Glutamatergic neuron (in vitro differentiated cells): ENCODE results near the gene PPP2R5C. TPM values are rescaled to one million over a fixed set of nuclear protein-coding genes. Genes with fewer than 3 reads are reported as not detected.

Source experiments
- DNase-seq: peaks from one replicate; pipeline ENCODE4 v3.0.0; 2022
- H3K27ac Mint-ChIP-seq: one replicate; pipeline ENCODE4 v1.8.0; 2020; ENCODE audit warnings: mild to moderate bottlenecking, mixed read lengths, inconsistent platforms; ENCODE audit not compliant: unreplicated experiment
- H3K27me3 Mint-ChIP-seq: one replicate; pipeline ENCODE4 v1.8.0; 2020; ENCODE audit warnings: mild to moderate bottlenecking, moderate library complexity, mixed read lengths, inconsistent platforms; ENCODE audit not compliant: unreplicated experiment
- H3K36me3 Mint-ChIP-seq: one replicate; pipeline ENCODE4 v1.8.0; 2020; ENCODE audit warnings: mild to moderate bottlenecking, mixed read lengths, inconsistent platforms; ENCODE audit not compliant: unreplicated experiment
- H3K4me1 Mint-ChIP-seq: one replicate; pipeline ENCODE4 v1.8.0; 2020; ENCODE audit warnings: mild to moderate bottlenecking, low read depth, mixed read lengths, inconsistent platforms; ENCODE audit not compliant: unreplicated experiment
- H3K4me3 Mint-ChIP-seq: one replicate; pipeline ENCODE4 v1.8.0; 2020; ENCODE audit warnings: mild to moderate bottlenecking, mixed read lengths, inconsistent platforms; ENCODE audit not compliant: unreplicated experiment
- H3K9me3 Mint-ChIP-seq: one replicate; pipeline ENCODE4 v1.8.0; 2020; ENCODE audit warnings: mild to moderate bottlenecking, moderate library complexity, mixed read lengths, inconsistent platforms; ENCODE audit not compliant: unreplicated experiment
- total RNA-seq: library from RNA; stranded (reverse); fragmentation: NEBNext Ultra II Directional; extraction: Animal tissue kit (Norgen Biotek cat#: 25700); gene quantifications from one replicate; pipeline ENCODE4 v1.2.1, GENCODE V29; 2021; ENCODE audit not compliant: unreplicated experiment
- TF ChIP-seq, protein P1 (sequence below): fragments of 200-600 bp; sonication (generic); IDR thresholded peaks from one replicate; pipeline ENCODE4 v1.5.0; 2021; ENCODE audit not compliant: partially characterized antibody, unreplicated experiment

PPP2R5C gene
- total RNA-seq, 1 donor from 2014 or later = 116 TPM

DNA sequence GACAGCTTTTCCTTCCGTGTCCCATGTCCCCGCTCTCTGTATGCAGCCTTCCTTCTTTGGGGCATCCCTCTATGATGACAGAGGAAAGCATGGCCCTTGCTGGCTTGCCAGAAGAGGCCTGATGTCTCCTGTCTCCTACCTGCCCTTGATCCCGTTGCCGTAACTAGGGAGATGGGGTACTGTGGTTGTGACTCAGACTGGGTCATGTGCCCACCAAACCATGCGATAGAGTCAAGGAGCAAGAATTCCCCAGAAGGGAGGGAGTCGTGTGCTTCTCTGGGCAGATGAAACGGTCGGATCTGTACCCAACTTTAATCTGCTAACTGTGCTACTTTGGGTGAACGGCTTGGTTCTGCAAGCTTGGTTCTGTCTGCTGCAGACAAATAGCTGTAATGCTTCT, 103.8 kb downstream of the PPP2R5C start:
- Mint-ChIP-seq H3K9me3 (peaks cover 3% of the 10 kb centered on the region), H3K4me3 (no peak overlapping the region)
- TF ChIP-seq, protein P1, sequence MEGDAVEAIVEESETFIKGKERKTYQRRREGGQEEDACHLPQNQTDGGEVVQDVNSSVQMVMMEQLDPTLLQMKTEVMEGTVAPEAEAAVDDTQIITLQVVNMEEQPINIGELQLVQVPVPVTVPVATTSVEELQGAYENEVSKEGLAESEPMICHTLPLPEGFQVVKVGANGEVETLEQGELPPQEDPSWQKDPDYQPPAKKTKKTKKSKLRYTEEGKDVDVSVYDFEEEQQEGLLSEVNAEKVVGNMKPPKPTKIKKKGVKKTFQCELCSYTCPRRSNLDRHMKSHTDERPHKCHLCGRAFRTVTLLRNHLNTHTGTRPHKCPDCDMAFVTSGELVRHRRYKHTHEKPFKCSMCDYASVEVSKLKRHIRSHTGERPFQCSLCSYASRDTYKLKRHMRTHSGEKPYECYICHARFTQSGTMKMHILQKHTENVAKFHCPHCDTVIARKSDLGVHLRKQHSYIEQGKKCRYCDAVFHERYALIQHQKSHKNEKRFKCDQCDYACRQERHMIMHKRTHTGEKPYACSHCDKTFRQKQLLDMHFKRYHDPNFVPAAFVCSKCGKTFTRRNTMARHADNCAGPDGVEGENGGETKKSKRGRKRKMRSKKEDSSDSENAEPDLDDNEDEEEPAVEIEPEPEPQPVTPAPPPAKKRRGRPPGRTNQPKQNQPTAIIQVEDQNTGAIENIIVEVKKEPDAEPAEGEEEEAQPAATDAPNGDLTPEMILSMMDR = no peak

DNA sequence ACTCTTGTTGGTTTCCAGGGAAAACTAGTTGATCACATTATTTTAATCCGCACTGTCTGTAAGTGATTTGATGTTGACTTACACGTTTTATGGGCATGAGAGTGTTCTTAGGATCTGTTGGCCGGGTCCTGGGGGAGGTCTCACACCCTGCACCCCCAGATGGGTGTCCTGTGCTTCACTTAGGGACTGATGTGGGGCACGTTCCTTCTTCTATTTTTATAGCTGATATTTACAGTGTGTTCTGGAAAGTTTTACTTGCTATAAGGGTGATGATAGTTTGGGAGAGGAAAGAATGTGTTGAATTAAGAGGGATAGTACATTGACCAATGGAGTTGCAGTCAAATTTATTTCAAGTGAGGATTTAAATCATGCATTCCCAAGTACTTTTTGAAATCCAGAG, 106.3 kb downstream of the PPP2R5C start:
- H3K27ac Mint-ChIP-seq = no peak overlapping the region

More for the DNA sequence above, 103.8 kb downstream of the PPP2R5C start:
- Mint-ChIP-seq H3K36me3 (peaks cover 8% of the 10 kb centered on the region), H3K27me3 (peaks cover 4% of the 10 kb centered on the region), H3K4me1 (peaks cover 2% of the 10 kb centered on the region), H3K27ac (no peak overlapping the region)
- DNase-seq = no peak

DNA sequence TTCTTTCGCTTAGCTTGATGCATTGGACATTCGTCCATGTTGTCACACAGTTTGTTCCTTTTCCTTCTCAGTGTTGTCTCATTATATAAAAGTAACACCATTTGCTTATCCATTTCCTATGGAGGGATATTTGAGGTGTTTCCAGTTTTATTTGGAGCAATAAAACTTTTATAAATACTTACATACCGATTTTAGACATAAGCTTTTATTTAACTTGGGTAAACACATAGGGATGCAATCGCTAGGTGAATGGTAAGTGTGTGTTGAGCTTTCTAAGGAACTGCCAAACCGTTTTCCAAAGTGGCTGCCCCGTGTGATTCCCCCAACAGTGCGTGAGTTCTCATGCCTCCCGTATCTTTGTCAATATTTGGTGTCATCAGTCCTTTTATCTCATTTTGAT, 107.7 kb downstream of the PPP2R5C start:
- TF ChIP-seq, protein P1 = no peak
- Mint-ChIP-seq H3K27me3 (peaks cover 4% of the 10 kb centered on the region), H3K27ac (no peak overlapping the region), H3K4me3 (no peak overlapping the region), H3K36me3 (peaks cover 7% of the 10 kb centered on the region), H3K4me1 (peaks cover 13% of the 10 kb centered on the region), H3K9me3 (peaks cover 3% of the 10 kb centered on the region)
- no peak for DNase-seq

More for the DNA sequence above, 106.3 kb downstream of the PPP2R5C start:
- no peak for DNase-seq
- peaks cover 3% of the 10 kb centered on the region for H3K9me3 Mint-ChIP-seq
- TF ChIP-seq, protein P1 = no peak
- peaks cover 8% of the 10 kb centered on the region for H3K36me3 Mint-ChIP-seq
- peaks cover 9% of the 10 kb centered on the region for H3K4me1 Mint-ChIP-seq
- peaks cover 4% of the 10 kb centered on the region for H3K27me3 Mint-ChIP-seq
- H3K4me3 Mint-ChIP-seq = no peak overlapping the region

DNA sequence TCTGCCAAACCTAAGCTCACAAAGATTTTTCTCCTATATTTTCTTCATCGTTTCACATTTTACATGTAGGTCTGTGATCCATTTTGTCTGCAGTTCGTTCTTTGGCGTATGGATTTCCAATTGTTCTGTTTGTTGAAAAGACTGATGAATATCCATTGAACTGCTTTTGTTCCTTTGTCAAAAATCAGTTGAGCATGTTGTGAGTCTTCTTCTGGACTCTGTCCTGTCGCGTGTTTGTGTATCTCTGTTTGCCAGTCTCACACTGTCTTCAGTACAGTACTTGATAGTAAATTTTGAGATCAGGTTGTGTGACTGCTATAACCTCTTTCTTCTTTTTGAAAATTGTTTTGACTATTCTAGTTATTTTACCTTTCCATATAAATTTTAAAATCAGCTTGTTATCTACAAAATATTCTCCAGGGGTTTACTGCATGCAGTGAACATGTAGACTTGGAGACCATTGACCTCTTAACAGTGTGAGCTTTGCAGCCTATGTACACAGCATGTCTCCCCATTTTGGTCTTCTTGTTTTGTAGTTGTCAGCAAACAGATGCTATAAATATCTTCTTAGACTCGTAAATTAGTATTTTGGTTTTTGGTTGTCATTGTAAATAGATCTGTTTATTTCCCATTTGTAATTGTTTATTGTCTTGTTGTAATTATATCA, 108.9 kb downstream of the PPP2R5C start:
- Mint-ChIP-seq H3K9me3 (no peaks in the 10 kb centered on the region), H3K27ac (no peak overlapping the region), H3K27me3 (peaks cover 2% of the 10 kb centered on the region), H3K4me3 (no peak overlapping the region), H3K4me1 (peaks cover 13% of the 10 kb centered on the region), H3K36me3 (no peaks in the 10 kb centered on the region)
- DNase-seq = no peak
- TF ChIP-seq, protein P1 = no peak

DNA sequence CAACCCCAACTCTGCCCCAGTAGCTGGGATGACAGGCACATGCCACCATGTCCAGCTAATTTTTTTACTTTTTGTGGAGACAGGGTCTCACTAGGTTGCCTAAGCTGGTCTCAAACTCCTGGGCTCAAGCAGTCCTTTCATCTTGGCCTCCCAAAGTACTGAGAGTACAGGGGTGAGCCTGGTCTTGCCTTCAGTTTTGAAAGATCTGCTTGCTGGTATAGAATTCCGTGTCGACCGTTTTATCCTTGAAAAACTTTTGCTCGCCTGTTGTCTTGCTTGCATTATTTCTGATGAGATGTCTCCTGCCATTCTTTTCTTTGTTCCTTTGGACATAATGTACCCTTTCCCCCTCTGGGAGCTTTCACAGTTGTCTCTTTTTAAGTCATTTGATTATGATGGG, 110.8 kb downstream of the PPP2R5C start:
- no peak for DNase-seq
- Mint-ChIP-seq H3K36me3 (no peaks in the 10 kb centered on the region), H3K9me3 (peaks cover 1% of the 10 kb centered on the region), H3K4me3 (no peak overlapping the region), H3K4me1 (peaks cover 17% of the 10 kb centered on the region), H3K27me3 (no peaks in the 10 kb centered on the region), H3K27ac (no peak overlapping the region)
- TF ChIP-seq, protein P1 = no peak
